ENCODE measurements around the gene TASOR2. TPM values are rescaled to one million over a fixed set of nuclear protein-coding genes. Genes with fewer than 3 reads are reported as not detected.

Gene TASOR2
- total RNA-seq, 4 donors from 2014 or later: 51.8 to 71.8 (median 64.2) TPM

DNA sequence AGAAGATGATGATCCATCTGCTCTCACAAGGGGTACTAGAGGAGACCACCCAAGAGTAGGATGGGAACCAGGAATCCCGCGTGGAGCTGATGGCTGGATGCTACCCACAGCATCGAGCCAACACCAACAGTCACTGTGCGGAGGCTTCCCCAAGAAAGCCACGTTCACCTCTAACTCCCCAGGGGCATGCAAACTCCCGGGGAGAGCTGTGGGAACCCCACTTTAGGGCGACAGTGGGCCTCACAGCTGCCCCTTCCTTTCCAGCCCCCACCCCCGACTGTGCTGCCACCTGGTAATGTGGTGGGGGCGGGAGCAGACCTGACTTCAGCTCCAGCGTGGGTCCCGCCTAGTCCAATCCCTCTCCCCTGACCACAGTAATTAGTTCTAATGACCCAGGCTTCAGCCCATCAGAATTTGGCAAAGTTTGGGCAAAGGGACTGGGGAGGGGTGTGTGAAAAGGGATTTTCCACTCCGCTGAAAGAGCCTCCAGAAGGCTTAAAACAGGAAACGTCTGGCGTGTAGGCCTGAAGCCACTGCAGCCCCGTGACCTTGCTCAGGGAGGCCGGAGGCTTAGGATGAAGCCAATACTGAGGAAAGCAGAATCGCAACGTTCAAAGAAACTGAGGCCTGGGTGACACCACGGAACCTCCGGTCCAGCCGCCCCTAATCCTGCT is 38.6 kb upstream of the TASOR2 start:
- peaks cover 0 to 55% (median 4%) of the 10 kb centered on the region in 3 donors for H3K4me1 ChIP-seq
- no peaks in the 10 kb centered on the region for H3K27me3 ChIP-seq
- ATAC-seq: peak; percentile 18
- H3K9me3 ChIP-seq: no peaks in the 10 kb centered on the region
- no peak overlapping the region for H3K4me3 ChIP-seq
- H3K27ac ChIP-seq: peak overlapping the region in 3 of 4 donors; percentile 49 to 71 (median 66)
- WGBS, 2 donors (ENCODE audit: low coverage in 1 of 2): 8 to 80% methylated on average over 2 to 4 of the region's 21 CpGs
- H3K36me3 ChIP-seq: peaks cover 0 to 82% of the 10 kb centered on the region in 2 donors
- TF ChIP-seq, protein P1, sequence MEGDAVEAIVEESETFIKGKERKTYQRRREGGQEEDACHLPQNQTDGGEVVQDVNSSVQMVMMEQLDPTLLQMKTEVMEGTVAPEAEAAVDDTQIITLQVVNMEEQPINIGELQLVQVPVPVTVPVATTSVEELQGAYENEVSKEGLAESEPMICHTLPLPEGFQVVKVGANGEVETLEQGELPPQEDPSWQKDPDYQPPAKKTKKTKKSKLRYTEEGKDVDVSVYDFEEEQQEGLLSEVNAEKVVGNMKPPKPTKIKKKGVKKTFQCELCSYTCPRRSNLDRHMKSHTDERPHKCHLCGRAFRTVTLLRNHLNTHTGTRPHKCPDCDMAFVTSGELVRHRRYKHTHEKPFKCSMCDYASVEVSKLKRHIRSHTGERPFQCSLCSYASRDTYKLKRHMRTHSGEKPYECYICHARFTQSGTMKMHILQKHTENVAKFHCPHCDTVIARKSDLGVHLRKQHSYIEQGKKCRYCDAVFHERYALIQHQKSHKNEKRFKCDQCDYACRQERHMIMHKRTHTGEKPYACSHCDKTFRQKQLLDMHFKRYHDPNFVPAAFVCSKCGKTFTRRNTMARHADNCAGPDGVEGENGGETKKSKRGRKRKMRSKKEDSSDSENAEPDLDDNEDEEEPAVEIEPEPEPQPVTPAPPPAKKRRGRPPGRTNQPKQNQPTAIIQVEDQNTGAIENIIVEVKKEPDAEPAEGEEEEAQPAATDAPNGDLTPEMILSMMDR (IDR thresholded peaks at IDR 0.05): no peak
- TF ChIP-seq EP300 (IDR thresholded peaks at IDR 0.05) (no peak), POLR2AphosphoS5 (IDR thresholded peaks at IDR 0.05) (no peak), POLR2A (IDR thresholded peaks at IDR 0.05) (no peak)

DNA sequence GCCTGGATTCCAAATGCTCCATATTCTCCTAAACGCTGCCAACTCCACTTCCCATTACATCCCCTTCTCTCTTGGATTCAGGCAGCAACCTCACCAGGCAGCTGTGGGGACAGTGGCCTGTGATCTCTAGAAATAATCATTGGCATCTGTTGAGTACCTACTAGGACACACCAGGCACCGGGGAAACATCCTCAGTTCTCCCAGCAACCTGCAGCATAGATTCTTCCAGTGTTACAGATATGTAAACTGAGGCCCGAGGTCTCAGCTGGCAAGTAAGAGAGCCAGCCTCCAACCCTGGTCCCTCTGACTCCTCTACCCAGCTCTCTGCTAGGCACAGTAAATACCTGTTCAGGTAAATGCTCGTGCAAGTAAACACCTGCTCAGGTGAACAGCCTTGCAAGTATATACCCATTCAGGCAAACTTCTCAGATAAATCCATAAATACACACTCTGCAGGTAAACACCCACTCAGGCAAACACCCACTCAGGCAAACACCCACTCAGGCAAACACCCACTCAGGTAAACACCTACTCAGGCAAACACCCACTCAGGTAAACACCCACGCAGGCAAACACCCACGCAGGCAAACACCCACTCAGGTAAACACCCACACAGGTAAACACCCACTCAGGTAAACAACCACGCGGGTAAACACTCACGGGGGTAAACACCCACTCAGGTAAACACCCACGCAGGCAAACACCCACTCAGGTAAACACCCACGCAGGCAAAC is 37.0 kb upstream of the TASOR2 start:
- 77 to 87% methylated on average over 4 to 7 of the region's 11 CpGs for WGBS, 2 donors (ENCODE audit: low coverage in 1 of 2)
- Histone ChIP-seq H3K4me1 (peaks cover 0 to 64% (median 7%) of the 10 kb centered on the region in 3 donors), H3K36me3 (peaks cover 0 to 76% of the 10 kb centered on the region in 2 donors), H3K27ac (no peak overlapping the region), H3K27me3 (no peaks in the 10 kb centered on the region), H3K9me3 (no peaks in the 10 kb centered on the region), H3K4me3 (no peak overlapping the region)
- no peak for TF ChIP-seq EP300 (IDR thresholded peaks at IDR 0.05)
- no peak for TF ChIP-seq POLR2AphosphoS5 (IDR thresholded peaks at IDR 0.05)
- no peak for TF ChIP-seq POLR2A (IDR thresholded peaks at IDR 0.05)
- TF ChIP-seq, protein P1 (IDR thresholded peaks at IDR 0.05): no peak
- ATAC-seq: no peak

DNA sequence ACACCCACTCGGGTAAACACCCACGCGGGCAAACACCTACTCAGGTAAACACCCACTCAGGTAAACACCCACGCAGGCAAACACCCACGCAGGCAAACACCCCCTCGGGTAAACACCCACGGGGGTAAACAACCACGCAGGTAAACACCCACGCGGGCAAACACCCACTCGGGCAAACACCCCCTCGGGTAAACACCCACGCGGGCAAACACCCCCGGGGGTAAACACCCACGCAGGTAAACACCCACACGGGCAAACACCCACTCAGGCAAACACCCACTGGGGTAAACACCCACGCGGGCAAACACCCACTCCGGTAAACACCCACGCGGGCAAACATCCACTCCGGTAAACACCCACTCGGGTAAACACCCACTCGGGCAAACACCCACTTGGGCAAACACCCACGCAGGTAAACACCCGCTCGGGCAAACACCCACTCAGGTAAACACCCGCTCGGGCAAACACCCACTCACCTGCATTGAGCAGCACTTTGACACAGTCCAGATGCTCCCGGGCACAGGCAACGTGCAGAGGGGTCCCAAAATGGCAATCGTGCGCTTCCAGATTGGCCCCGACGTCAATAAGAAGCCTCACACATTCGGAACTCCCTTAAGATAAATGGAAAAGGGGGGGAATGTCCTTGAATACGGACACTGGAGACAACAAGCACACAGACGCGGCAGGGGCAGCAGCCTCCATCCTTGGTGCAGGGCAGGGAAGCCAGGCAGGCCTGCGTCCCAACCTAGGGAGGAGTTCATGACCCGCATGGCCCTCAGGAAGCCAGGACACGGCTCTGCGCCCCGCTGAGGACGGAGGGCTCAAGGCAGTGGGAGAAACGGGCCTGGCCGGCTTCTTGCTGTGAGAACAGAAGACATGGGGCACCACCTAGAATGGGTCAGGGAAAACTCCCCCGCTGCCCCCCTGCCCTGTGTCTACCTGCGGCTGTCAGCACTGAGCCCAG is 35.9 kb upstream of the TASOR2 start:
- ATAC-seq: no peak
- TF ChIP-seq POLR2A (IDR thresholded peaks at IDR 0.05): no peak
- TF ChIP-seq EP300 (IDR thresholded peaks at IDR 0.05): no peak
- TF ChIP-seq POLR2AphosphoS5 (IDR thresholded peaks at IDR 0.05): no peak
- TF ChIP-seq, protein P1 (IDR thresholded peaks at IDR 0.05): no peak
- H3K27ac ChIP-seq: no peak overlapping the region
- 92 to 100% methylated on average over 5 to 21 of the region's 50 CpGs for WGBS, 2 donors (ENCODE audit: low coverage in 1 of 2)
- no peaks in the 10 kb centered on the region for H3K27me3 ChIP-seq
- no peaks in the 10 kb centered on the region for H3K9me3 ChIP-seq
- no peak overlapping the region for H3K4me3 ChIP-seq
- H3K36me3 ChIP-seq: peaks cover 0 to 77% of the 10 kb centered on the region in 2 donors
- H3K4me1 ChIP-seq: peaks cover 0 to 66% (median 6%) of the 10 kb centered on the region in 3 donors

DNA sequence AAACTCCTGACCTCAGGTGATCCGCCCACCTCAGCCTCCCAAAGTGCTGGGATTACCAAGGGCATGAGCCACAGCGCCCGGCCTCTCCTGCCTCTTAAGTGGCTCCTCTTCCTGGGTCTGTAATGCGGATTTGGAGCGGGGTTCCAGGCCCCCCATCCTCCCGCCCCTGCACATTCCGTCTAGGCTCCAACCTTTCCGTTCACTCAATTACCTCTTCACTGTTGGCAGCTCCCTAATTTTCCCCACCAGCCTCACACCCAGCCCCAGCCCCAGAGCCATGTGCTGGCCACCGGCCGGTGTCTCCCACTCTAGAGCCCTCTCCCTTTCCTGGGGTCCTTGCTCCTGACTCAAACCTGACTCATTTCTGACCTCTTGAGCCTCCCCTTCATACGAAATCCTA is 34.9 kb upstream of the TASOR2 start:
- no peak overlapping the region for H3K27ac ChIP-seq
- no peak for ATAC-seq
- H3K27me3 ChIP-seq: no peaks in the 10 kb centered on the region
- no peak overlapping the region for H3K4me3 ChIP-seq
- peaks cover 0 to 65% (median 3%) of the 10 kb centered on the region in 3 donors for H3K4me1 ChIP-seq
- peaks cover 0 to 67% of the 10 kb centered on the region in 2 donors for H3K36me3 ChIP-seq
- TF ChIP-seq EP300 (IDR thresholded peaks at IDR 0.05): no peak
- no peak for TF ChIP-seq POLR2A (IDR thresholded peaks at IDR 0.05)
- no peaks in the 10 kb centered on the region for H3K9me3 ChIP-seq
- 95% methylated on average over 4 to 7 of the region's 11 CpGs for WGBS, 2 donors (ENCODE audit: low coverage in 1 of 2)
